Stimulated activated CD8-positive, alpha-beta memory T cell treated with anti-CD3 and anti-CD28 coated beads, Interleukin-12 subunit alpha, Interleukin-12 subunit beta, amount 100 ng/mL, for 24 hours (primary cell): Measurements from ENCODE around the gene ADCY7.

ENCODE experiments used
- DNase-seq: peaks from one replicate; pipeline ENCODE4 v3.0.0-alpha.2; 2020; ENCODE audit errors: extremely low read depth

ADCY7 gene

GRCh38 chr16:50313596-50314478 lies 47.5 kb downstream of the ADCY7 start:
- DNase-seq: no peak

- no peak for DNase-seq
These were observed 48.3 kb downstream of the ADCY7 start for GRCh38 chr16:50314665-50315064.

- DNase-seq: no peak
These were observed 49.1 kb downstream of the ADCY7 start for GRCh38 chr16:50315346-50315997.

- DNase-seq: no peak
These were observed 49.9 kb downstream of the ADCY7 start for GRCh38 chr16:50316102-50316847.

GRCh38 chr16:50316848-50317630 lies 50.7 kb downstream of the ADCY7 start:
- no peak for DNase-seq

- no peak for DNase-seq
These were observed 52.6 kb downstream of the ADCY7 start for GRCh38 chr16:50318796-50319578.

GRCh38 chr16:50320310-50320709 lies 54.0 kb downstream of the ADCY7 start:
- no peak for DNase-seq

GRCh38 chr16:50322333-50322732 lies 56.0 kb downstream of the ADCY7 start:
- DNase-seq: no peak

GRCh38 chr16:50323335-50324011 lies 57.1 kb downstream of the ADCY7 start:
- DNase-seq: no peak

GRCh38 chr16:50324345-50324744 lies 58.0 kb downstream of the ADCY7 start:
- DNase-seq: no peak

- no peak for DNase-seq
These were observed 59.9 kb downstream of the ADCY7 start for GRCh38 chr16:50326264-50326663.

GRCh38 chr16:50326835-50327465 lies 60.6 kb downstream of the ADCY7 start:
- DNase-seq: no peak

GRCh38 chr16:50329446-50330189 lies 63.3 kb downstream of the ADCY7 start:
- DNase-seq: no peak

GRCh38 chr16:50331570-50331969 lies 65.2 kb downstream of the ADCY7 start:
- no peak for DNase-seq

- DNase-seq: no peak
These were observed 66.2 kb downstream of the ADCY7 start for GRCh38 chr16:50332599-50332998.

GRCh38 chr16:50334106-50334975 lies 68.0 kb downstream of the ADCY7 start:
- DNase-seq: no peak

GRCh38 chr16:50335196-50335958 lies 69.0 kb downstream of the ADCY7 start:
- no peak for DNase-seq
